Measurements from ENCODE around the gene ITPR1.
"Not testable (repeated sequence)": the region's sequence is repeated elsewhere in the genome, so short reads cannot be mapped to it uniquely, and the experiment has no call there.

ITPR1 gene

DNA sequence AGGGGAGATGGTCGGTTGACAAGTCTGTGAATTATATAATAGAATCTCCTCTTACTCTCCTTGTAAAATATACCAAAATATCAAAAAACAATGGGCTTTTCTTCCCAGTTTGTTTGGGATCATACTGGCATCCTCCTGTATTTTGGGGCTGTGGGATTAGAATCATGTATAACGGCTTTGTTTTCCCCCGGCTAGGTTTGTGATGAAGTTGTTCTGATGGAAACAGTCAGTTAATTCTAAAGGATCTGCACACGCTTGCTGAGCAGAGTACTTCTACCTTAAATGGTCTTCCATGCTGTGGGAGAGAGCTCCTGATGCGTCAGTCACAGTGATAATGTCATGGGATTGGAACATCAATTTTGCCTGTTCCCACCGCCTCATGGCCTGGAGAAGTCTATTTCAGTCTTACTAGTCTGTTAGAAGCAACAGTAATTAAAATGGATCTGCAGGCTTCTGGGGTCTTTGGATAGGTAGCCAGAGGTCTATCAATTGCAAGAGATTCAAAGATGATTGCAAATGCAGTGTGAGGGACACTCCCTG lies 81.3 kb downstream of the ITPR1 start:
- DNase-seq = no peak

DNA sequence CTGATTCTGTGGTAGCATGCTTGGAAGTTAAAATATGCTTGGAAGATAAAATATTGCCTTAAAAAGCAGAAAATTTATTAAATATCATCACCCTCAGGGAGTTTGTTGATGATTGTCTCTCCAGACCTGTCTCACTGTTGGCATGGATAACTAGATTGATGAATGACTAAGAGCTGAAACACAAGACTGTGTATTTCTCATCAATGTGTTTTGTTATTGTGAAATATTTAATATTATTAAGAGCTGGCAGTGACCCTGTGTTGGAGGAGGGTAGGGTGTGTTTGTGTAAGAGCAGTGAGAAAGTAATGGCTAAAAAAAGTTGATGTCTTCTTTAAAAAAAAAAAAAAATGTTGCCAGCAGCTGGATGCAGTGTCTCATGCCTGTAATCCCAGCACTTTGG lies 82.2 kb downstream of the ITPR1 start:
- DNase-seq = no peak

DNA sequence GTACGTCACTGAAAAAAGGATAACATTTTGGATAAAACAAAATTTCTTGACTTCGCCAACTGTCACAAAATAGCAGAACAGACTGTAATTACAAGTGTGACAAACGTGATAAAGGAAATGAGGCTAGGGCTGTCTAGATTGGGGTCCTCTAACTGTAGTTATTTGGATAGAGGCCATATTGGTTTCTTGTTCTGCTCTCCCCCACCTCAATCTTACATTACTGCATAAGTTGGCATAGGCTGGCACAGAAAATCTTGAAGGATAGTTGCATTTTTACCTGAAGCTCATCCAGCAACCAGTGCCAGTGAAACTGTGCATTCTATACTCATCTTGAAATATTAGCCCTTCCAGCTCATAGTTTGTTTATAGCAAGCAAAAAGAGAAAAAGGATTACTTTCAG lies 84.6 kb downstream of the ITPR1 start:
- DNase-seq = no peak

DNA sequence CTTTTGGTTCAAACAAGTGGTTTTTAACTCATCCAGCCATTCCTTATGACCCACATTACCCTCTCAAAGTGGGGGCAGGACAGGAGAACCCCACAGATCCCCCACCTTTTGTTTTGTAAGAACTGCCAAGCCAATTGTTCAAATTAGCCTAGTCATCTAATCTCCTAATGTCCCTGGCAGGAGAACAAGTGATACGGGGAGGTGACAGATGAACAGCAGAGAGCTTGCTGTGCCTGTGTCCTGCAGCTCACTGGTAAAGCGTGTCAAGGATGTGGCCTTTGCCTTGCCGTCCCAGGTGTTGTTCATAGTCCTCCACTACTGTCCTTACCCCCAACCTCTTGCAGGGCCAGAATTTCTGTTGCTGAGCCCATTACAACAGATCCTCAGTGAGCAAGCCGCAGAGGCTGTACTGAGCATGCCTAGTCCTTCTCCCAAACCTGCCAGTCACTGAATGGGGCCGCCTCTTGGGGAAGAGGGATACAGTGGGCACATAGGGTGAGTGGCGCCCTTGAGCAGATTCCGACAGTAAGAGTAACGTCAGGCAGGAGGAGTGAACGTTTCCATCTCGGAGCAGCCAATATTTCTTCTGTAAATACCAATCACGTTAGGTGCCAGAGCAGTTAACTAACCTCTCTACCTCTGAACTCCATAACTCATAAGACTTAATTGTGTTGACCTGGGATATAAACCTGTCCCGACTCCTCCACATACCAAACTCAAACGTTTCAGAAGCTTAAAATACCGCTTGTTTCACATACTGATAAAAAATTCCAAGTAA lies 87.4 kb downstream of the ITPR1 start:
- DNase-seq = no peak

DNA sequence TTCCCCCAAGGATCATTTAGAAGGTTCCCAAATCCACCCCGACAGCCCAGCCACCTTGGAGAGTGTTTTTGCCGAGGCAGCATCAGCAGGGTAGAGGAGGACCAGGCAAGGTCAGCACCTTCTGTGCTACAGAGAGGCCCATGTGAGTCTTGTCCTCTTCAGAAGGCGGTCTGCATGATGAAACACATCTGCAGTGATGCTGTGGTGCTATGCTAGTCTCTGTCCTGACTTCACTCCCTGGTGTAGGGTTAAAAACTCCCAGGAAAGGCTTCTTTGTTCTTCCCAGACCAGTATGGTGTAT lies 87.9 kb downstream of the ITPR1 start:
- no peak for DNase-seq

DNA sequence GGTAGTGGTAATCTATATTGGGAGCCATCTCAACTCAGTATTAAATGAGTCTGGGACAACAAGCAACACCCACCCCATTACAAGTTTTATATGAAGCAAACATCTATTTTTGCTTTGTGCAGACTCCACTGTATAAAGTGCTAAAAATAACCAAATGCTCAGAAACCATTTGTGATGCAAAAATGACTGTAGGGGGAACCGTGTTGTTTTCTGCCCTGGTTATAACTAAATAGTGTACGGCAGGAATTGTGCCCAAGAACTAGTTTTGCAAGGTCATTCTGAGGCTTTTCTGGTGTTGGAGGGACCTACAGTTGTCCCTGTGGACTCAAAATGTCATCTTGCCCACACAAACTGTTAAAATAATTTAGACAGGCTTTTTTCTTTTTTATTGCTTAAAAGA lies 88.3 kb downstream of the ITPR1 start:
- DNase-seq = no peak

DNA sequence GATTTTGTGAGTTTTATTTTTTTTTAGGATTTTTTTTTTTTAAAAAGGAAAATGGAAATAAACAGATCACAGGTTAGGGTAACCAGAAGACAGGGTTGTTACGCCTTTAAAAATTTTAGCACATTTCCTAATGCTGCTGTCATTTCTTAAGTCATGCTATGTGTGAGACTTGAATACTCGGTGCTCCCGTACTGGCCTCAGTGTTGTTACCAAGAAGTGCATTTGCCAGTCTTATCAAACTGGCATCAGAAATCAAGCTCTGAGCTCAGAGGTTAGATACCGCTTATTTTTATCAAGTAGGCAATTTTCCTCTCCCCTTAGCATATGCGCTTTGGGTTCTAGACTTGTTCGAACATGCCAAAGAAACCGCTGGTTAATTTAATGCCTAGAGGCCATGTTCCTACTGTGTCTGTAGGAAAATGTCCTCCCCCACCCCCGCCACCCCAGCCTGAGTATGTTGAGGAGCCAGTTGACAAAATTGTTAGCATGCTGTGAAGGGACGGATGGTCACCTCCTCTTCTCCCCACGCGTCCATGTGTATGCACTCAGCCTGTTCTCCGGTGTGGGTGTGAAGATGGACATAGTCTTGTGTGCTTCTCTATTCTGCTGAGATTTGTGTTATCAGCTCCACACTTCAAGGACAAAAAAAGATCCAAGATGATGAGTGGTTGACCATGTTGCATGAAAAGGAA lies 88.9 kb downstream of the ITPR1 start:
- no peak for DNase-seq

DNA sequence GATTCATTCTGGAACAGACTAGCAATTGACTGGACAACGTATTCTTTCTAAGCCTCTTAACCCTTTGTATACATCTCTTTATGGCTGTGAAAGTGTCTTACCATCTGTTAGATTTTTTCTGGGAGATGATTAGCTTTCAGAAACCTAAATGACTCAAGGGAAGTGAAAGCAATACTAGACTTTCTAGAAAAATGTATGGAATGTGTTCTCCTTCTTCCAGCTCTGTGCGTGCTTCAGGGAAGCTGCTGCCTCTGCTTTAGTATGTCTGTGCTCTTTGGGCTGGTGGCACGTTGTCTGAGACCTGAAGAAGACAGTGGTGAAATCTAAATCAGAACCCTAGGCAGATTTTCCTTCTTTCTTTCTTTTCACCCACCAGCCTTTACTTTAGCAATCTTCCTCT lies 89.5 kb downstream of the ITPR1 start:
- DNase-seq = no peak

DNA sequence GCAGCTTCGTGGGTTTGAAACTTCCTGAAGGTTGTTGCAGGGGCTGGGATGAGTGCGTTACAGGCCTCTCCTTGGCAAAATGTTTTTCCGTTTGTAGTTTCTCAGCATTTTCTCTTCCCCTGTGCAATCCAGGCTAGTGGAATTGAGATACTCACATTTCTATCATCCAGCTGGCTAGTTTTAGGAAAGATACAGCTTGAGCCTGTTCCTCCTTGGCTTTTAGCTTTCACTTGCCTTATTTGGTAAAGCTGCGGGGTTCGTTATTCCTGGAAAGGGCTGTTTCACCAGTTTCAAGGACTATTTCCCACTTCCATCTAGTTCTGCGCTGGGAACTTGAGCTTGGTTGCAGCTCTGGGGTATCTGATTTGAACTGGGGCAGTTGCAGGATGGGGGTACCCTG lies 90.3 kb downstream of the ITPR1 start:
- DNase-seq = no peak

DNA sequence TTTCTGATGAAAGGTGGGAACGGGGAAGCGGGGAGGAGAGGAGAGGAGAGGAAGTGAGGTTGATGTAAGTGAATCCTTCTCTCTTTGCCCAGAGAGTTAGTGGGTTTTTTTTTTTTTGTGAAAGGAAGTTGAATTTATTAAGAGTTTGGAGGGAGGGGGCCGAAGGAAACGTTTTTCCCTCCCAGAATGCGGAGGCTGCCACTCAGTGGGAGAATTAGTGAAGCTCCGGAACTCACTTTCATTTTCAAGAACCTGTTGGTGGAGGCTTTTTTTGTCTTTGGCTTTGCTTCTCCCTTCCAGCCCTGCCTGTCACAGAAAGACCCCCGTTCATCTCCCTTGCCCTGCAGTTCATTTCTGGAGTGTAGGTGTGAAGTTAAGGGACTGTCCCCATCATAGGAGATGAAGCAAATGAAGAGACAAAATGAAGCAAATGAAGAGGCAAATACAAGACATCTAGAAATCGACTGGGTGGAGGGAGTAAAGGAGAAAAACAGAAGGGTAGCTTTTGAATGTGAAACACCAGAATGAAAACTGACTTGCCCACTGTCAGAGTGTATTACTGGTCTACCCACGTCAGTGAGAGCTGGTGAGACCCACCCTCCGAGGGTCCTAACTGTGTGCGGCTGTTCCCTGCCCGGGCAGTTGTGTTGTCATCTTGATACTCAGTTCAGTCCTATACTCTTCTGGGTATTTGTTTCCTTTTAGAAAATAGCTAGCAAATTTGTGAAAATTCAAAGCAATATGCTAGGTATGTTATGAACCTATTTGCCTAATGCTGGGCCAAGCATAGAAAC lies 91.5 kb downstream of the ITPR1 start:
- no peak for DNase-seq

DNA sequence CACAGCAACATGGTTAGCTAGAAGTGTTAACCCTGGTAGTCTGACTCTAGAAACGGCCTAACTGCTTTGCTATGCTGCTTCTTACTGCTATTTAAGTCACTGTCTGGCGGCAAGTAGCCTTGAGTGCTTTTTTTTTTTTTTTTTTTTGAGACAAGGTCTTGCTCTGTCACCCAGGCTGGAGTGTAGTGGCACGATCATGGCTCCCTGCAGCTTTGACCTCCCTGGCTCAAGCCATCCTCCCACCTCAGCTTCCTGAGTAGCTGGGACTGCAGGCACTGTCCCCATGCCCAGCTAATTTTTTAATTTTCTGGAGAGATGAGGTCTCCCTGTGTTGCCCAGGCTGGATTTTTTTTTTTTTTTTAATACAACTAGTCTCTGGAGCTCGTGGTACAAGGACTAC lies 93.2 kb downstream of the ITPR1 start:
- no peak for DNase-seq

DNA sequence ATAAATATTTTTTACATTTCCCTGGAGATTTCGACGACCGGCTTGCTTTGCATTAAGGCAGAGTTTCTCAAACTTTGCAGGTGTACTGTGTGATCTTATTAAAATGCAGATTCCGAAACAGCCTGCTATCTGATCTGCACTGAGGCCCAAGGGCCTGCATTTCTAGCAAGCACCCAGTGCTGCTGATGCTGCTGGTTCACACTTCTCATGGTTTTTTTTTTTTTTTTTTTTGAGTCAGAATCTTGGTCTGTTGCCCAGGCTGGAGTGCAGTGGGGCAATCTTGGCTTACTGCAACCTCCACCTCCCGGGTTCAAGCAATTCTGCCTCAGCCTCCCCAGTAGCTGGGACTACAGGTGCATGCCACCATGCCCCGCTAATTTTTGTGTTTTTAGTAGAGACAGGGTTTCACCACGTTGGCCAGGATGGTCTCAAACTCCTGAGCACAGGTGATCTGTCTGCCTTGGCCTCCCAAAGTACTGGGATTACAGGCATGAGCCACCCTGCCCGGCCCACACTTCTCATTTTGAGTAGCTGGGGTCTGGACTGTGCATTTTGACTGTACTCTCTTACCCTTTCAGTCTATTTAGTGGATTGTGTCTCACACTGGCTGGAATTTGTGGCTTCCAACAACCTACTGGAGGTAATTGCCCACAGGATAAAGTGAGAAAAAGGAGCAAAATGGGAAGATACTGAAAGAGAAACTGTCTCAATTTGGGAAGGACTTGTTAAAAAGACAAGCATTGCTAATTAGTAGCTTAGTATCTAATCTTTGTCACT lies 94.1 kb downstream of the ITPR1 start:
- DNase-seq = no peak

DNA sequence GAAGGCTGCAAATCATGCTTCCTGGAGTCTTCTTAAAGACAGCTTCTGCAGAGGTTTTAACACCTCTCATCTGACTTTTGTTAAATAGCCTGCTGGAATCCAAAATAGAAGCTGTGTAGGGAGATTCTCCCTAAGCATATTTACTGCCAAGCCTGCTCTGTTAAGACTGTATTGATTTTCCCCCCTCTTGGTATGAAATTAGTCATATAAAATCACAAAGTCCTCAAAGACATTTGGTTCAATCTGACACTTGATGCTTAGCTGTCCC lies 94.6 kb downstream of the ITPR1 start:
- DNase-seq = no peak

DNA sequence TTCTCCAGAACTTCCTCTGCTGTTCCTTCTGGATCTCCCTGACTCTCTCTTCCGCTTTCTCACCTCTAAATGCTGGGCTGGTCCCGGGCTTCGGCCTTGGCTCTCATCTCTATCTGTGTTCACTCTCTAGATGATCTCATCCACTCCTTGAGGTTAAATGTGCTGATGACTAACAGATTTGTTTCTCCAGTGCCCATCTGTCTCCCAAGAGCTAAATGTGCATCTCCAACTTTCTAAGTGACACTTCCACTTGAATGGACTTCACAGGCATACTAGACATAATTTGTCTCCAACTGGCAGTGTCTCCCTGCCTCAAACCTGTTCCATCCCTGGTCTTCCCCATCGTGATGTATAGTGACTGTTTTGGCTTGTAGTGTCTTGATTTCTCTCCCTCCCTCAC lies 95.3 kb downstream of the ITPR1 start:
- no peak for DNase-seq

DNA sequence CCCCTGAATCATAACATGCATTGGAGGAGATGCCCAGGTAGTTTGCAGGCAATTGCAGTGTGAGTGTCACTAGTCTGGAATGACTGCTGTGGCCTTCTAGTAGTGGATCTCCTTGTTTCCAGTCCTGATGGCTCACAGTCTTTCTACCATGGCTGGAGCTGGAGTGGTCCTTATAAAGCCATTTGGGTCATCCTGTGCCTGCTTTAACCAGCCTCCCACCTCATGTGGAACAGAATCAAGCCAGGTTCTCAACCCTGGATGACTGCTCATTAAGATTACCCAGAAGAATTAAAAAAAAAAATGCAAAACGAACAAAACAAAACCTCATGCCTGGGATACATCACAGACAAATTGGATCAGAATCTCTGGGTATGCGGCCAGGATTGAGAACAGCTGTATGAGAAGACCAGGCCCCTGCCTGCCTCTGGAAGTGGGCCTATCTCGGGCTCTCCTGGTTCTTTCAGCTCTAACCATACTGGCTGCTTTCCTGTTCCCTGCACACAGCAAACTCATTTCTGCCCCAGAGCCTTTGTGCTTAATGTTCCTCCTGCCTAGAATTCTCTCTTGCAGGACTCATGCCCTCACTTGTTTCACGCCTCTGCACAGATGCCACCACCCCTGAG lies 96.4 kb downstream of the ITPR1 start:
- DNase-seq = no peak

DNA sequence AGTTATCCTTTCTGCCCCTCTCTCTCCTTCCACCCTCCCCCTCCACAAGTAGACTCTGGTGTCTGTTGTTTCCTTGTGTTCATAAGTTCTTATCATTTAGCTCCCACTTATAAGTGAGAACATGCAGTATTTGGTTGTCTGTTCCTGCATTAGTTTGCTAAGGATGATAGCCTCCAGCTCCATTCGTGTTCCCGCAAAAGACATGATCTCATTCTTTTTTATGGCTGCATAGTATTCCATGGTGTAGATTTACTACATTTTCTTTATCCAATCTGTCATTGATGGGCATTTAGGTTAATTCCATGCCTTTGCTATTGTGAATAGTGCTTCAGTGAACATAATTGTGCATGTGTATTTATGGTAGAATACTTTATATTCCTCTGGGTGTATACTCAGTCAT lies 97.7 kb downstream of the ITPR1 start:
- not testable (repeated sequence) for DNase-seq

DNA sequence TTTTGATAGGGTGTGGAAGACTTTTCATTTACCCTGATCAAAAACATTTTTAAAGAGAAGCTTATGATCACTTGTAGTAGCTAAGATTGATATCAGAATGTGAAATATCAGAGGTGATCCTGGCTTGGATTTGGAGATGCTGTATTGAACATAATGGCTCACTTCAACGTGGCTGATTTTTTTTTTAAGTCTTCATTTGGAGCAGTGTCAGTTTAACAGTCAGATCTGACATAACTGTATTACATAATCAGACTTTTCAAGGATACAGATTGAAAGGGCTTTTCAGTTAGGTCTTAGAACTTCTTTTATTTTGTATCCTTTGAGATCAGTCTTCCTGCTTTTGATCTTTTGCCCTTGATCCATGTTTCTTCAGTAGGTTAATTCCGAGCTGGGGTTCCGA lies 98.5 kb downstream of the ITPR1 start:
- DNase-seq = no peak

DNA sequence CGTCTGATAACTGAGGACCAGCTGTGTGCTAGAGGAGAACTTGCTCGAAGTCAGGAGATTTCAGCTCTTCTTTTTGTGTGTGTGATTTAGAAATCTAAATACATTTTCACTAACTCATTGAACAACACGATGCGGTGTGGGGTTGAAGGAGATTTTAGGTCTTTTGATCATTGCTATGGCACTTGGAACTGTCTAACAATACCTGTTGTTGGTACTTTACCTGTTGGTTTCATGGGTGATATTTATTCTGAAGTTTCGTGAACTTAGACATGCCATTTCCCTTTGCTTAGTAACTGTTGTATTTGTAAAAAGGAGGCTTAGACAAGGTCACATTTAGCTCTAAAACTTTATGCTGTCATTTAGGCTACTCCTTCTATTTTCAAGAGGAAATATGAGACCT lies 99.9 kb downstream of the ITPR1 start:
- no peak for DNase-seq

DNA sequence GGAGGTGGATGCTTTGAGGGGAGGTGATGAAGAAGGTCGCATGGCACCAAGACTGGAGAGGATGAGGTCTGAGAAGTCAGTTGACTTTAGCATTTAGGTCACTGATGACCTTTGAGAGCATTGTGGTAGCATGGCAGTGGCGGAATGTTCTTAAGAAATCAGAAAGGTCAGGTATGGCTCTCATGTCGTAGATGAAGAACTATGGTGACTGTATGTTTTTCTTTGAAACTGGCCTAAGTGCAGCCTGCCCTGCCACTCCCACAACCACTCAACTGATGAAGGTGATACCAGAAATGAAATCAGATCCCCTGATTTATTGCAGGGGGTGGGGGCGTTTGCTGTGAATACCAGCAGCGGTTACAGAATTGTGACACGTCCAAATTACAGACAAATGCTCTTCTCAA lies 102.6 kb downstream of the ITPR1 start:
- no peak for DNase-seq

DNA sequence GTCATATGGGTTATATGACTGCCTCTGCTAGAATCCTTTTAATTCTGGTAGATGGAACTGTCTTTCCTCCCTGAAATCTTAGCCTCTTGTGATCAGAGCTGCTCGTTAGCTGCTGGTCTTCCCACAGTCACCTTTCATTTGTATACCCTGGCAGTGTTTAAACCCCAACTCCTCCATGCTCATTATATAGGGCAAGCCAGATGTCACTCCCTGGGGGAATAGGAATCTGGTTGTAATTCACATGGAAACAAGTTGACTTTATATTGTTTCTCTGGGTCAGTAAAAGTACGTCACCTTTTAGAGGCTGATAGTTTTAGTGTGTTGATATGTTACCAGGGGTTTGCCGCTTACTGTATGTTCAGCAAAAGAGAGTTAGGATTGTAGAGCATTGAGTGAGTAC lies 103.5 kb downstream of the ITPR1 start:
- DNase-seq = no peak

DNA sequence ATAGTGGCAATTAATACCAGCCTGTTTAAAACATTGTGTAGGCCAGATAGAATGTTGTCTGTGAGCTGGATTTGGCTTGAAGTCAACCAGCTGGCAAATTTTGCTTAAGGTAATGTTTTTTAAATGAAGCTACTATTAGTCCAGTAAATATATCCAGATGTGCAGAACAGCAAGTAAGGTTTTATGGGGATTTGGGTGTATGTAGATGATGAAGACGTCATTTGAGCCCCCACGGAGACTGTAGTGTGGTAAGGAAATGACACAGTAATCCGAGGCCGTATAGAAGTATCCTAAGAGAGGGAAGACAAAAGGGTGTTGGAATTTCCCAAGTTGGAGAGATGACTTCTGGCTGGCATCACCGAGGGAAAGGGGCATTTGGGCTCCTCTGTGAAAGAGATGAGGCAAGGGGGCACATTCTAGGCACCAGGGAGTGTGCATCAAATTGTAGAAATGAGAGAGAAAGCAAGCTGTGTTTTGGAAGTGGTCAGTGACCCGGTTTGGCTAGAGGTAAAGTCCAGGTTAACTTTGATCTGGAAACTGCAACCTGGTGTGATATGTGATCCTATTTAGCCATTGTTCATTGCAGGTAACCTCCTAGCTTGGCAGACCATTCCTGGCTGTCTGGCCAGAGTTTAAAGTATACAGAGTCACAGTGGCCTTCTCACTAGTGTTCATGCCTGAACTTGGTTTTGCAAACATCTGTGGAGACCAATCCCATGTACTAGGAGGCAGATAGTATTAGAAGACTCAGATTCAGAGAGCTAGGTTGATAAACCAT lies 104.2 kb downstream of the ITPR1 start:
- DNase-seq = no peak

DNA sequence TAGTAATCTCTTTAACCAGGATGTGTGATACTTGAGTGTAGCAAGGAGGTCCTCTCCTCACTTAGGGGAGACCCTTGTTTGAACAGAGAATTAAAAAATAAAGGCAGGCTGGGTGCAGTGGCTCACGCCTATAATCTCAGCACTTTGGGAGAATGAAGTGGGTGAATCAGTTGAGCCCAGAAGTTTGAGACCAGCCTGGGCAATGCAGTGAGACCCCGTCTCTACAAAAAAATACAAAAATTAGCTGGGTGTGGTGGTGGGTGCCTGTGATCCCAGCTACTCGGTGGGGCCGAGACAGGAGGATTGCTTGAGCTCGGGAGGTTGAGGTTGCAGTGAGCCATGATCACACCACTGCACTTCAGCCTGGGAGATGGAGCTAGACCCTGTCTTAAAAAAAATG lies 105.1 kb downstream of the ITPR1 start:
- DNase-seq = not testable (repeated sequence)
